Keratinocyte (primary cell): ENCODE data around the gene LDLR. TPM values are rescaled to one million over a fixed set of nuclear protein-coding genes. Genes with fewer than 3 reads are reported as not detected.

Experiments used
- DNase-seq: peaks from one replicate; pipeline ENCODE4 v3.0.0-alpha.2; 2011; ENCODE audit warnings: low read depth, missing footprints, low spot score
- FAIRE-seq: peaks from 2 replicates; lab custom pipeline; 2011; peaks lifted over from hg19 to GRCh38; lab: Jason Lieb, UNC
- H2AFZ ChIP-seq: 2 replicates; pipeline ENCODE4 v1.6.0; 2012; ENCODE audit warnings: low read length, control low read depth, inconsistent platforms; ENCODE audit not compliant: control insufficient read depth
- H3K27ac ChIP-seq: 2 replicates; pipeline ENCODE4 v1.5.1; 2011; ENCODE audit warnings: low read length; ENCODE audit not compliant: control insufficient read depth, insufficient read depth
- H3K27me3 ChIP-seq: 3 replicates; pipeline ENCODE4 v1.6.0; 2011; ENCODE audit warnings: low read length; ENCODE audit not compliant: control insufficient read depth, insufficient read depth; ENCODE audit errors: extremely low read depth
- H3K36me3 ChIP-seq, 2 experiments: 2 replicates in 1 of 2; 3 replicates in 1 of 2; pipeline ENCODE4 v1.5.1; 2011; ENCODE audit warnings: low read length in 2 of 2, mild to moderate bottlenecking in 1 of 2; ENCODE audit not compliant: control insufficient read depth in 2 of 2, insufficient read depth in 2 of 2; ENCODE audit errors: extremely low read depth in 1 of 2
- H3K4me1 ChIP-seq: 3 replicates; pipeline ENCODE4 v1.5.1; 2011; ENCODE audit warnings: low read length; ENCODE audit not compliant: control insufficient read depth, insufficient read depth; ENCODE audit errors: extremely low read depth
- H3K4me2 ChIP-seq: 3 replicates; pipeline ENCODE4 v1.6.0; 2011; ENCODE audit warnings: low read depth, low read length; ENCODE audit not compliant: control insufficient read depth, insufficient read depth; ENCODE audit errors: extremely low read depth
- H3K4me3 ChIP-seq, 3 experiments: fragments of 200-600 bp in 1 of 3; sonication (generic) in 1 of 3; 2 replicates in 2 of 3; 3 replicates in 1 of 3; pipeline ENCODE4 v1.5.1; 2011 to 2016; ENCODE audit warnings: low read length in 3 of 3, mild to moderate bottlenecking in 3 of 3, control low read depth in 2 of 3, inconsistent platforms in 1 of 3, low read depth in 1 of 3, mixed read lengths in 1 of 3, mixed run types in 1 of 3, moderate library complexity in 1 of 3; ENCODE audit not compliant: control insufficient read depth in 2 of 3, insufficient read depth in 2 of 3; ENCODE audit errors: extremely low read depth in 1 of 3
- H3K79me2 ChIP-seq: 2 replicates; pipeline ENCODE4 v1.6.0; 2012; ENCODE audit warnings: low read length; ENCODE audit not compliant: control insufficient read depth, insufficient read depth
- H3K9ac ChIP-seq: 3 replicates; pipeline ENCODE4 v1.6.0; 2011; ENCODE audit warnings: low read length; ENCODE audit not compliant: control insufficient read depth, insufficient read depth; ENCODE audit errors: extremely low read depth
- H3K9me1 ChIP-seq: 3 replicates; pipeline ENCODE4 v1.6.0; 2011; ENCODE audit warnings: low read length; ENCODE audit not compliant: control insufficient read depth, insufficient read depth; ENCODE audit errors: extremely low read depth
- H3K9me3 ChIP-seq: 2 replicates; pipeline ENCODE4 v1.5.1; 2012; ENCODE audit warnings: low read depth, low read length; ENCODE audit not compliant: control insufficient read depth
- H4K20me1 ChIP-seq: 3 replicates; pipeline ENCODE4 v1.6.0; 2011; ENCODE audit warnings: low read length; ENCODE audit not compliant: control insufficient read depth, insufficient read depth; ENCODE audit errors: extremely low read depth
- EZH2 ChIP-seq: IDR thresholded peaks from one replicate; pipeline ENCODE4 v1.6.1; 2012; ENCODE audit warnings: inconsistent platforms, mild to moderate bottlenecking, low read length, moderate library complexity
- dilution Hi-C: fragments of 300-500 bp; cut with MboI; formaldehyde crosslinking; loops from one replicate; pipeline ENCODE4 v1.7.0; 2020; ENCODE audit warnings: low sequenced_read_pairs; ENCODE audit not compliant: extremely low pct_ligation_motif_present
- polyA plus RNA-seq, 5 experiments: library from polyadenylated mRNA; depleted of rRNA in 3 of 5; stranded (reverse) in 3 of 5; stranded (forward) in 1 of 5; unstranded in 1 of 5; fragments of >200 nt; gene quantifications; 1 replicate in 1 of 5; 2 replicates in 3 of 5; 3 replicates in 1 of 5; pipeline versions ENCODE4 v1.2.1 to v1.2.3, GENCODE V29; 2011 to 2012; ENCODE audit warnings: missing spikeins in 2 of 5, low read depth in 1 of 5, low replicate concordance in 1 of 5
- TF ChIP-seq, protein P1 (sequence below), 3 experiments: IDR thresholded peaks in 1 of 3; conservative IDR thresholded peaks in 1 of 3; optimal IDR thresholded peaks in 1 of 3; 2 replicates in 2 of 3; 3 replicates in 1 of 3; pipeline versions ENCODE3 to v1.5.1; 2011; ENCODE audit warnings: low read length in 3 of 3, mild to moderate bottlenecking in 3 of 3, moderate library complexity in 2 of 3, control low read depth in 1 of 3, inconsistent platforms in 1 of 3; ENCODE audit not compliant: insufficient read depth in 2 of 3; ENCODE audit errors: extremely low read depth in 1 of 3

Gene LDLR
- polyA plus RNA-seq, 1 donor (not counting 4 experiments of a cell fraction or from before 2014, with no cell fraction given): 241 TPM

DNA sequence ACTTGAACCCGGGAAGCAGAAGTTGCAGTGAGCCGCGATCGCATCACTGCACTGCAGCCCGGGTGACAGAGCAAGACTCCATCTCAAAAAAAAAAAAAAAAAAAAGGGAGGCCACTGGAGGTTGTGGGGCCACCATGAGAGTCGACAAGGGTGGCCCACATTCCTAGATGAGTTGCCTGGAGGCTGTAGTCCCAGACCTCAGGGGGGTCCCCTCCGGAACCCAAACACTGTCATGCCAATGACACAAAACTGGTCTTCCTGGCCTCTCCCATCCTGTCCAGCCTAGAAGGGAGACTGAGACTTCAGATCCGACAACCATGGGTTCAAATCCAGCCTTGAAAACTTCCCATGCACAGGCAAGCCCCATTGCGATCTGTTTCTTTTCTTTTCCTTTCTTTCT, 51.6 kb downstream of the LDLR start:
- H3K27ac ChIP-seq: no peak overlapping the region
- FAIRE-seq: no peak
- H3K9me1 ChIP-seq: no peaks in the 10 kb centered on the region
- DNase-seq: no peak
- no peak overlapping the region for H3K4me3 ChIP-seq
- peaks cover 37% of the 10 kb centered on the region for H3K4me1 ChIP-seq
- H4K20me1 ChIP-seq: no peaks in the 10 kb centered on the region
- H2AFZ ChIP-seq: no peak overlapping the region
- no peaks in the 10 kb centered on the region for H3K79me2 ChIP-seq
- no peak overlapping the region for H3K4me2 ChIP-seq
- no peak overlapping the region for H3K9ac ChIP-seq
- no peak for TF ChIP-seq EZH2
- TF ChIP-seq, protein P1, sequence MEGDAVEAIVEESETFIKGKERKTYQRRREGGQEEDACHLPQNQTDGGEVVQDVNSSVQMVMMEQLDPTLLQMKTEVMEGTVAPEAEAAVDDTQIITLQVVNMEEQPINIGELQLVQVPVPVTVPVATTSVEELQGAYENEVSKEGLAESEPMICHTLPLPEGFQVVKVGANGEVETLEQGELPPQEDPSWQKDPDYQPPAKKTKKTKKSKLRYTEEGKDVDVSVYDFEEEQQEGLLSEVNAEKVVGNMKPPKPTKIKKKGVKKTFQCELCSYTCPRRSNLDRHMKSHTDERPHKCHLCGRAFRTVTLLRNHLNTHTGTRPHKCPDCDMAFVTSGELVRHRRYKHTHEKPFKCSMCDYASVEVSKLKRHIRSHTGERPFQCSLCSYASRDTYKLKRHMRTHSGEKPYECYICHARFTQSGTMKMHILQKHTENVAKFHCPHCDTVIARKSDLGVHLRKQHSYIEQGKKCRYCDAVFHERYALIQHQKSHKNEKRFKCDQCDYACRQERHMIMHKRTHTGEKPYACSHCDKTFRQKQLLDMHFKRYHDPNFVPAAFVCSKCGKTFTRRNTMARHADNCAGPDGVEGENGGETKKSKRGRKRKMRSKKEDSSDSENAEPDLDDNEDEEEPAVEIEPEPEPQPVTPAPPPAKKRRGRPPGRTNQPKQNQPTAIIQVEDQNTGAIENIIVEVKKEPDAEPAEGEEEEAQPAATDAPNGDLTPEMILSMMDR (optimal IDR thresholded peaks at IDR 0.05 in 1 of 3, IDR thresholded peaks at IDR 0.05 in 1 of 3, conservative IDR thresholded peaks at IDR 0.05 in 1 of 3; ENCODE audit: extremely low read depth in 1 of 3, insufficient read depth in 2 of 3, low read length in 3 of 3): no peak
- no peaks in the 10 kb centered on the region for H3K27me3 ChIP-seq
- H3K36me3 ChIP-seq: peaks cover 0 to 8% of the 10 kb centered on the region in 2 experiments
- no peaks in the 10 kb centered on the region for H3K9me3 ChIP-seq
- dilution Hi-C loops: no loop called here

GRCh38 chr19:11141937-11142527, 52.8 kb downstream of the LDLR start:
- Histone ChIP-seq H3K27ac (no peak overlapping the region), H3K79me2 (no peaks in the 10 kb centered on the region), H3K4me3 (no peak overlapping the region), H3K9me1 (no peaks in the 10 kb centered on the region), H3K27me3 (no peaks in the 10 kb centered on the region), H3K36me3 (peaks cover 0 to 11% of the 10 kb centered on the region in 2 experiments), H3K4me1 (peaks cover 37% of the 10 kb centered on the region), H3K9ac (no peak overlapping the region), H2AFZ (no peak overlapping the region), H3K9me3 (no peaks in the 10 kb centered on the region), H3K4me2 (peak overlapping the region; percentile 35), H4K20me1 (no peaks in the 10 kb centered on the region)
- no peak for DNase-seq
- dilution Hi-C loops: no loop called here
- TF ChIP-seq EZH2: no peak
- TF ChIP-seq, protein P1 (optimal IDR thresholded peaks at IDR 0.05 in 1 of 3, IDR thresholded peaks at IDR 0.05 in 1 of 3, conservative IDR thresholded peaks at IDR 0.05 in 1 of 3; ENCODE audit: extremely low read depth in 1 of 3, insufficient read depth in 2 of 3, low read length in 3 of 3): peak in 1 of 3 experiments; percentile 32
- FAIRE-seq: no peak
